Smooth muscle cell (in vitro differentiated cells): ENCODE measurements around the gene ZFAND2A. TPM values are rescaled to one million over a fixed set of nuclear protein-coding genes. Genes with fewer than 3 reads are reported as not detected.

Experiments
- DNase-seq: peaks from one replicate; lab custom pipeline; 2025; ENCODE audit not compliant: unreplicated experiment; lab: John Stamatoyannopoulos, UW
- H2AFZ ChIP-seq: fragments of 200-600 bp; sonication (generic); 2 replicates; pipeline ENCODE4 v1.6.0; 2016; ENCODE audit warnings: antibody characterized with exemption, low read depth, mild to moderate bottlenecking
- H3F3A ChIP-seq: fragments of 200-600 bp; sonication (generic); 2 replicates; pipeline ENCODE4 v1.6.0; 2017; ENCODE audit warnings: antibody characterized with exemption, low read depth
- H3K27ac ChIP-seq: fragments of 200-600 bp; sonication (generic); 2 replicates; pipeline ENCODE4 v1.5.1; 2016; ENCODE audit warnings: low read depth, mild to moderate bottlenecking
- H3K27me3 ChIP-seq: fragments of 200-600 bp; sonication (generic); 2 replicates; pipeline ENCODE4 v1.6.1; 2016; ENCODE audit warnings: low read depth, mild to moderate bottlenecking
- H3K36me3 ChIP-seq: fragments of 200-600 bp; sonication (generic); 2 replicates; pipeline ENCODE4 v1.5.1; 2016; ENCODE audit warnings: low read depth
- H3K4me1 ChIP-seq: fragments of 200-600 bp; sonication (generic); 2 replicates; pipeline ENCODE4 v1.5.1; 2016; ENCODE audit warnings: low read depth
- H3K4me2 ChIP-seq: fragments of 200-600 bp; sonication (generic); 2 replicates; pipeline ENCODE4 v1.6.0; 2016; ENCODE audit warnings: mild to moderate bottlenecking
- H3K4me3 ChIP-seq: fragments of 200-600 bp; sonication (generic); 2 replicates; pipeline ENCODE4 v1.5.1; 2016; ENCODE audit warnings: mild to moderate bottlenecking
- H3K79me2 ChIP-seq: fragments of 200-600 bp; sonication (generic); 2 replicates; pipeline ENCODE4 v1.6.0; 2016; ENCODE audit warnings: low read depth, mild to moderate bottlenecking
- H3K9ac ChIP-seq: fragments of 200-600 bp; sonication (generic); 2 replicates; pipeline ENCODE4 v1.6.0; 2016; ENCODE audit warnings: low read depth
- H3K9me3 ChIP-seq: fragments of 200-600 bp; sonication (generic); replicated peaks from 2 replicates; pipeline ENCODE4 v1.5.1; 2016; ENCODE audit warnings: low read depth
- H4K20me1 ChIP-seq: fragments of 200-600 bp; sonication (generic); 2 replicates; pipeline ENCODE4 v1.6.0; 2016; ENCODE audit warnings: low read depth
- CTCF ChIP-seq: fragments of 200-600 bp; sonication (generic); IDR thresholded peaks from 2 replicates; pipeline ENCODE4 v1.5.1; 2017; ENCODE audit warnings: borderline replicate concordance, mild to moderate bottlenecking, antibody characterized with exemption; ENCODE audit not compliant: insufficient read depth, poor library complexity, severe bottlenecking
- WGBS: methylation state at CpG from one replicate; pipeline ENCODE4 v1.1.7; 2016; ENCODE audit warnings: low lambda C conversion rate; 5-methylcytosine and 5-hydroxymethylcytosine counted together
- polyA plus RNA-seq: library from polyadenylated mRNA; unstranded; fragments of >200 nt; fragmentation: Nextera tagmentation; extraction: Ambion mirVana; gene quantifications from 2 replicates; pipeline ENCODE4 v1.2.1, GENCODE V29; 2016
- total RNA-seq: library from RNA; depleted of rRNA; stranded (reverse); fragments of >200 nt; gene quantifications from 2 replicates; pipeline ENCODE4 v1.2.3, GENCODE V29; 2014

ZFAND2A gene
- total and polyA plus RNA-seq, 2 experiments from 2014 or later = 16.2 to 29.9 TPM

- no peaks in the 10 kb centered on the region for H3K4me1 ChIP-seq
- H3K79me2 ChIP-seq = no peaks in the 10 kb centered on the region
- no peak overlapping the region for H3K9ac ChIP-seq
- H3K36me3 ChIP-seq = no peaks in the 10 kb centered on the region
- no peak overlapping the region for H2AFZ ChIP-seq
- no peak overlapping the region for H3K4me3 ChIP-seq
- TF ChIP-seq CTCF = no peak
- peaks cover 80% of the 10 kb centered on the region for H4K20me1 ChIP-seq
- H3K27ac ChIP-seq = no peak overlapping the region
- no peaks in the 10 kb centered on the region for H3K9me3 ChIP-seq
- H3K4me2 ChIP-seq = no peak overlapping the region
- no peaks in the 10 kb centered on the region for H3K27me3 ChIP-seq
- no peaks in the 10 kb centered on the region for H3F3A ChIP-seq
- no peak for DNase-seq
- whole genome bisulfite sequencing = 89% methylated on average over 34 of the region's 34 CpGs
Measured at GRCh38 chr7:1103009-1103788, 56.8 kb downstream of the ZFAND2A start.

Other genes starting within 250 kb of the ZFAND2A start
- 2.0 and 3.0 TPM in 2 replicates for gene ADAP1, start 205.5 kb downstream of the ZFAND2A start, total RNA-seq
- gene ADAP1, start 205.5 kb downstream of the ZFAND2A start, polyA plus RNA-seq = 1.3 and 2.4 TPM in 2 replicates
- 10.0 and 10.4 TPM in 2 replicates for gene COX19, start 184.6 kb downstream of the ZFAND2A start, total RNA-seq
- gene COX19, start 184.6 kb downstream of the ZFAND2A start, polyA plus RNA-seq = 10.4 and 19.0 TPM in 2 replicates
- gene CYP2W1, start 177.0 kb downstream of the ZFAND2A start, total RNA-seq = not detected in 2 replicates
- gene CYP2W1, start 177.0 kb downstream of the ZFAND2A start, polyA plus RNA-seq = 0.44 TPM in 1 of 2 replicates, not detected in the other
- 1.8 and 3.6 TPM in 2 replicates for gene GPR146, start 115.7 kb downstream of the ZFAND2A start, total RNA-seq
- gene GPR146, start 115.7 kb downstream of the ZFAND2A start, polyA plus RNA-seq = 2.2 and 3.8 TPM in 2 replicates
- 0.67 and 1.3 TPM in 2 replicates for gene GPER1, start 72.1 kb downstream of the ZFAND2A start, total RNA-seq
- 2.3 and 4.0 TPM in 2 replicates for gene GPER1, start 72.1 kb downstream of the ZFAND2A start, polyA plus RNA-seq
- gene UNCX, start 72.7 kb upstream of the ZFAND2A start, total RNA-seq = not detected in 2 replicates
- gene UNCX, start 72.7 kb upstream of the ZFAND2A start, polyA plus RNA-seq = not detected in 2 replicates